Activated CD4-positive, CD25-positive, alpha-beta regulatory T cell treated with anti-CD3 and anti-CD28 coated beads, Interleukin-2, amount 50 U/mL, for 16 hours (primary cell): ENCODE results near the gene RCOR3.
"Not testable (repeated sequence)": the region's sequence is repeated elsewhere in the genome, so short reads cannot be mapped to it uniquely, and the experiment has no call there.

ENCODE experiments used
- DNase-seq: peaks from one replicate; pipeline ENCODE4 v3.0.0-alpha.2; 2020; ENCODE audit warnings: low read depth, low spot score

RCOR3 gene

GRCh38 chr1:211260141-211261107 is 1.3 kb downstream of the RCOR3 start:
- DNase-seq: peak; percentile 49

- no peak for DNase-seq
Observed at GRCh38 chr1:211261229-211261628, 2.1 kb downstream of the RCOR3 start.

- DNase-seq: not testable (repeated sequence)
Observed at GRCh38 chr1:211263022-211263421, 3.9 kb downstream of the RCOR3 start.

GRCh38 chr1:211267204-211267857 is 8.2 kb downstream of the RCOR3 start:
- DNase-seq: no peak

GRCh38 chr1:211279340-211279739 is 20.2 kb downstream of the RCOR3 start:
- no peak for DNase-seq

- DNase-seq: no peak
Observed at GRCh38 chr1:211280910-211281309, 21.7 kb downstream of the RCOR3 start.

GRCh38 chr1:211281320-211282022 is 22.3 kb downstream of the RCOR3 start:
- no peak for DNase-seq

GRCh38 chr1:211282023-211282373 is 22.8 kb downstream of the RCOR3 start:
- no peak for DNase-seq

- DNase-seq: no peak
Observed at GRCh38 chr1:211285196-211285595, 26.0 kb downstream of the RCOR3 start.

- no peak for DNase-seq
Observed at GRCh38 chr1:211287218-211287617, 28.1 kb downstream of the RCOR3 start.

- no peak for DNase-seq
Observed at GRCh38 chr1:211292411-211292810, 33.2 kb downstream of the RCOR3 start.

- DNase-seq: no peak
Observed at GRCh38 chr1:211296396-211296795, 37.2 kb downstream of the RCOR3 start.

- no peak for DNase-seq
Observed at GRCh38 chr1:211305044-211305443, 45.9 kb downstream of the RCOR3 start.

GRCh38 chr1:211309617-211310016 is 50.5 kb downstream of the RCOR3 start:
- no peak for DNase-seq

GRCh38 chr1:211313392-211313791 is 54.2 kb downstream of the RCOR3 start:
- DNase-seq: no peak

- DNase-seq: no peak
Observed at GRCh38 chr1:211318576-211319280, 59.6 kb downstream of the RCOR3 start.

GRCh38 chr1:211319892-211320291 is 60.7 kb downstream of the RCOR3 start:
- DNase-seq: no peak

- DNase-seq: no peak
Observed at GRCh38 chr1:211320980-211321379, 61.8 kb downstream of the RCOR3 start.

GRCh38 chr1:211321646-211322045 is 62.5 kb downstream of the RCOR3 start:
- not testable (repeated sequence) for DNase-seq

- peak; percentile 40 for DNase-seq
Observed at GRCh38 chr1:211323156-211324063, 64.2 kb downstream of the RCOR3 start.
